HCT116 (cell line): ENCODE results near the gene ABTB2. TPM values are rescaled to one million over a fixed set of nuclear protein-coding genes. Genes with fewer than 3 reads are reported as not detected.

ENCODE experiments used
- ATAC-seq: fragments of 200-7000 bp; cut with Tn5 transposase; 2 replicates; pipeline ENCODE4 v1.9.1; 2020; ENCODE audit warnings: mild to moderate bottlenecking, moderate library complexity
- BruUV-seq: library from RNA; stranded (reverse); fragments of 400-500 nt; replicated peaks from 2 replicates; lab custom pipeline; 2021; lab: Mats Ljungman, UMichigan
- CTCF ChIA-PET: fragments of 300-600 bp; sonication (Branson Sonifier 250); formaldehyde crosslinking; loops from one replicate; lab custom pipeline; 2021; ENCODE audit warnings: antibody characterized with exemption; lab: Charles Lee
- POLR2A ChIA-PET: fragments of 300-600, 350-600 bp; sonication (Branson Sonifier 250); formaldehyde crosslinking; loops from one replicate; lab custom pipeline; 2021; ENCODE audit warnings: antibody characterized with exemption; lab: Charles Lee
- RAD21 ChIA-PET, 2 experiments: fragments of 300-600 bp; sonication (Branson Sonifier 250); formaldehyde crosslinking; loops; one replicate each; lab custom pipeline; 2023; ENCODE audit warnings: low total read pairs in 2 of 2; ENCODE audit not compliant: uncharacterized antibody in 2 of 2, unreplicated experiment in 2 of 2, low non-redundant PET in 1 of 2; lab: Charles Lee
- DNase-seq: peaks from one replicate; pipeline ENCODE4 v3.0.0-alpha.2; 2010; ENCODE audit warnings: low read depth, low spot score
- H2AFZ ChIP-seq: fragments of 200-600 bp; shearing (Covaris generic), sonication (generic); 2 replicates; pipeline ENCODE4 v1.6.1; 2017; ENCODE audit warnings: low read depth, mixed run types, mixed read lengths, antibody characterized with exemption, low read length; ENCODE audit not compliant: poor library complexity, severe bottlenecking
- H3K27ac ChIP-seq: 2 replicates; pipeline ENCODE4 v1.5.1; 2012; ENCODE audit warnings: low read depth, low read length
- H3K27me3 ChIP-seq: fragments of 200-600 bp; sonication (generic); 2 replicates; pipeline ENCODE4 v1.6.1; 2016; ENCODE audit warnings: mixed run types, low read length, mixed read lengths; ENCODE audit not compliant: insufficient read depth
- H3K36me3 ChIP-seq, 2 experiments: fragments of 200-500 bp in 1 of 2; fragments of 200-600 bp in 1 of 2; sonication (Bioruptor generic) in 1 of 2; sonication (generic) in 1 of 2; 2 replicates each; pipeline versions ENCODE4 v1.5.1 to v1.6.1; 2014 to 2016; ENCODE audit warnings: low read length in 2 of 2, inconsistent platforms in 1 of 2, mixed read lengths in 1 of 2, mixed run types in 1 of 2; ENCODE audit not compliant: insufficient read depth in 2 of 2, control insufficient read depth in 1 of 2
- H3K4me1 ChIP-seq, 2 experiments: fragments of 200-600 bp in 1 of 2; sonication (generic) in 1 of 2; 2 replicates each; pipeline versions ENCODE4 v1.5.1 to v1.6.1; 2012 to 2017; ENCODE audit warnings: low read length in 2 of 2, inconsistent platforms in 1 of 2, mild to moderate bottlenecking in 1 of 2, mixed read lengths in 1 of 2, mixed run types in 1 of 2, moderate library complexity in 1 of 2; ENCODE audit not compliant: insufficient read depth in 2 of 2, control insufficient read depth in 1 of 2
- H3K4me2 ChIP-seq: fragments of 200-600 bp; sonication (generic); 2 replicates; pipeline ENCODE4 v1.6.1; 2017; ENCODE audit warnings: mixed run types, low read length, mixed read lengths
- H3K4me3 ChIP-seq, 2 experiments: fragments of 200-600 bp in 1 of 2; sonication (generic) in 1 of 2; replicated peaks in 1 of 2; 2 replicates each; pipeline ENCODE4 v1.5.1; 2011 to 2016; ENCODE audit warnings: low read length in 2 of 2, control low read depth in 1 of 2, low read depth in 1 of 2, mild to moderate bottlenecking in 1 of 2, mixed read lengths in 1 of 2, mixed run types in 1 of 2
- H3K79me2 ChIP-seq: fragments of 200-600 bp; sonication (generic); 2 replicates; pipeline ENCODE4 v1.6.1; 2017; ENCODE audit warnings: mild to moderate bottlenecking, mixed run types, low read length, moderate library complexity, mixed read lengths; ENCODE audit not compliant: insufficient read depth
- H3K9ac ChIP-seq: fragments of 200-600 bp; sonication (generic); 2 replicates; pipeline ENCODE4 v1.6.1; 2016; ENCODE audit warnings: low read length, mixed read lengths
- H3K9me2 ChIP-seq: fragments of 200-600 bp; sonication (generic), shearing (Covaris generic); 2 replicates; pipeline ENCODE4 v1.6.1; 2017; ENCODE audit warnings: mixed run types, mild to moderate bottlenecking, moderate library complexity; ENCODE audit not compliant: insufficient read depth
- H3K9me3 ChIP-seq, 2 experiments: fragments of 200-500 bp in 1 of 2; fragments of 200-600 bp in 1 of 2; sonication (Bioruptor generic) in 1 of 2; sonication (generic) in 1 of 2; 2 replicates each; pipeline ENCODE4 v1.6.1; 2014 to 2017; ENCODE audit warnings: low read length in 2 of 2, mixed read lengths in 2 of 2, inconsistent platforms in 1 of 2, low read depth in 1 of 2, mild to moderate bottlenecking in 1 of 2, mixed run types in 1 of 2, moderate library complexity in 1 of 2; ENCODE audit not compliant: control insufficient read depth in 1 of 2, insufficient read depth in 1 of 2
- H4K20me1 ChIP-seq: fragments of 200-600 bp; sonication (generic), shearing (Covaris generic); 2 replicates; pipeline ENCODE4 v1.6.1; 2017; ENCODE audit warnings: mixed run types, mild to moderate bottlenecking, moderate library complexity; ENCODE audit not compliant: insufficient read depth
- ATF3 ChIP-seq: IDR thresholded peaks from 2 replicates; pipeline ENCODE4 v1.6.1; 2012
- CBX3 ChIP-seq: IDR thresholded peaks from 2 replicates; pipeline ENCODE4 v1.6.1; 2012; ENCODE audit warnings: low read depth
- CEBPB ChIP-seq: IDR thresholded peaks from 2 replicates; pipeline ENCODE4 v1.6.1; 2012; ENCODE audit warnings: low read depth
- CTCF ChIP-seq, 3 experiments: fragments of 200-600 bp in 1 of 3; sonication (generic) in 1 of 3; IDR thresholded peaks in 2 of 3; conservative IDR thresholded peaks in 1 of 3; 2 replicates each; pipeline ENCODE4 v1.5.1; 2012 to 2017; ENCODE audit warnings: low read depth in 2 of 3, low read length in 2 of 3, antibody characterized with exemption in 1 of 3, borderline replicate concordance in 1 of 3, control low read depth in 1 of 3, mild to moderate bottlenecking in 1 of 3, mixed read lengths in 1 of 3, mixed run types in 1 of 3, moderate library complexity in 1 of 3; ENCODE audit not compliant: insufficient read depth in 1 of 3
- ELF1 ChIP-seq: IDR thresholded peaks from 2 replicates; pipeline ENCODE4 v1.6.1; 2012; ENCODE audit warnings: low read depth, borderline replicate concordance
- EZH2 ChIP-seq: fragments of 200-600 bp; sonication (generic); IDR thresholded peaks from 2 replicates; pipeline ENCODE4 v1.6.1; 2017; ENCODE audit warnings: antibody characterized with exemption, mixed run types
- EZH2phosphoT487 ChIP-seq: fragments of 200-600 bp; IDR thresholded peaks from 2 replicates; pipeline ENCODE4 v1.6.1; 2018; ENCODE audit warnings: antibody characterized with exemption, borderline replicate concordance
- FOSL1 ChIP-seq: IDR thresholded peaks from 2 replicates; pipeline ENCODE4 v1.6.1; 2012; ENCODE audit warnings: low read depth
- JUND ChIP-seq: IDR thresholded peaks from 2 replicates; pipeline ENCODE4 v1.6.1; 2012
- MAX ChIP-seq: IDR thresholded peaks from 2 replicates; pipeline ENCODE4 v1.6.1; 2012
- POLR2A ChIP-seq: IDR thresholded peaks from 2 replicates; pipeline ENCODE4 v1.7.0; 2011; ENCODE audit warnings: borderline replicate concordance; ENCODE audit not compliant: insufficient read depth, insufficient read length; ENCODE audit errors: extremely low read depth
- POLR2AphosphoS5 ChIP-seq: IDR thresholded peaks from 2 replicates; pipeline ENCODE4 v1.6.1; 2011; ENCODE audit warnings: mild to moderate bottlenecking, low read depth, low read length, moderate library complexity
- RAD21 ChIP-seq: IDR thresholded peaks from 2 replicates; pipeline ENCODE4 v1.6.1; 2012; ENCODE audit warnings: low read depth, mild to moderate bottlenecking
- REST ChIP-seq: IDR thresholded peaks from 2 replicates; pipeline ENCODE4 v1.6.1; 2012; ENCODE audit warnings: low read depth
- SIN3A ChIP-seq: IDR thresholded peaks from 2 replicates; pipeline ENCODE4 v1.6.1; 2012; ENCODE audit warnings: low read depth
- SRF ChIP-seq: IDR thresholded peaks from 2 replicates; pipeline ENCODE4 v1.6.1; 2012; ENCODE audit warnings: low read depth
- TCF7L2 ChIP-seq: IDR thresholded peaks from 2 replicates; pipeline ENCODE4 v1.7.0; 2011; ENCODE audit warnings: borderline replicate concordance, inconsistent platforms; ENCODE audit not compliant: insufficient read depth, insufficient read length; ENCODE audit errors: extremely low read depth
- YY1 ChIP-seq: IDR thresholded peaks from 2 replicates; pipeline ENCODE4 v1.6.1; 2011; ENCODE audit warnings: low read length, low read depth, moderate library complexity, mild to moderate bottlenecking; ENCODE audit not compliant: insufficient replicate concordance; ENCODE audit errors: extremely low read depth
- ZBTB33 ChIP-seq: IDR thresholded peaks from 2 replicates; pipeline ENCODE4 v1.6.1; 2011; ENCODE audit warnings: mild to moderate bottlenecking, low read length, moderate library complexity; ENCODE audit not compliant: insufficient replicate concordance; ENCODE audit errors: extremely low read depth
- ZFX ChIP-seq: fragments of 450-650 bp; IDR thresholded peaks from 2 replicates; pipeline ENCODE4 v1.6.1; 2017
- intact Hi-C: fragments of 100-400 bp; cut with micrococcal nuclease; formaldehyde crosslinking; loops from 2 replicates; pipeline ENCODE4 v1.10.0; 2022
- total RNA-seq: library from RNA; stranded (reverse); gene quantifications from one replicate; pipeline ENCODE4 v1.2.1, GENCODE V29; 2021; ENCODE audit not compliant: unreplicated experiment

Gene ABTB2
- total RNA-seq, 1 experiment from 2014 or later, result 6.8 TPM

- Histone ChIP-seq H3K27ac (no peak overlapping the region), H3K4me2 (no peak overlapping the region), H3K4me3 (no peak overlapping the region), H3K9me3 (no peaks in the 10 kb centered on the region), H2AFZ (no peak overlapping the region), H3K79me2 (no peaks in the 10 kb centered on the region), H3K27me3 (no peaks in the 10 kb centered on the region), H3K36me3 (no peaks in the 10 kb centered on the region), H4K20me1 (no peaks in the 10 kb centered on the region), H3K9ac (no peak overlapping the region), H3K9me2 (no peaks in the 10 kb centered on the region), H3K4me1 (peaks cover 3 to 16% of the 10 kb centered on the region in 2 experiments; a peak in 3 of 4 replicates)
- no peak for ATAC-seq
- ChIA-PET CTCF (interaction anchor here (1.0 to 3.5 kb wide), 3 partner anchors 104 to 189 kb away, joined by 3 to 37 read pairs (median 4); no protein-coding TSS in a partner anchor), POLR2A (no interaction called here), RAD21 (interaction anchor here in 1 of 2 experiments (0.7 kb wide), 1 partner anchor 40 kb away, joined by 4 read pairs; no protein-coding TSS in a partner anchor)
- TF ChIP-seq TCF7L2 (no peak), REST (no peak), ZBTB33 (no peak), POLR2A (no peak), CEBPB (no peak), EZH2 (no peak), ELF1 (no peak), MAX (no peak), CTCF (IDR thresholded peaks at IDR 0.05 in 2 of 3, conservative IDR thresholded peaks at IDR 0.05 in 1 of 3; ENCODE audit: borderline replicate concordance in 1 of 3, insufficient read depth in 1 of 3, low read depth in 2 of 3, low read length in 2 of 3) (no peak), FOSL1 (no peak), SRF (no peak), RAD21 (no peak), CBX3 (no peak), POLR2AphosphoS5 (no peak), ATF3 (no peak), EZH2phosphoT487 (no peak), YY1 (no peak), SIN3A (no peak), ZFX (no peak), JUND (no peak)
- DNase-seq, result no peak
- no TSS peak for BruUV-seq
- intact Hi-C loops, result no loop called here
Measured at GRCh38 chr11:34363363-34364084, 5.7 kb upstream of the ABTB2 start.
